ENCODE results near the gene SMIM8. TPM values are rescaled to one million over a fixed set of nuclear protein-coding genes. Genes with fewer than 3 reads are reported as not detected.
A peak's percentile ranks its signal among the peaks of the same experiment; 100 is the strongest.
"Not testable (repeated sequence)": the region's sequence is repeated elsewhere in the genome, so short reads cannot be mapped to it uniquely, and the experiment has no call there.

Gene SMIM8
- total and polyA plus RNA-seq, 4 donors = 2.6 to 23.2 (median 8.1) TPM

- Histone ChIP-seq H3K4me3 (no peak overlapping the region), H3K4me1 (ENCODE audit: control insufficient read depth in 5 of 5, insufficient read depth in 5 of 5, low read length in 5 of 5) (no peaks in the 10 kb centered on the region), H3K9ac (ENCODE audit: insufficient read depth in 1 of 2, low read length in 2 of 2) (no peak overlapping the region), H3K27ac (ENCODE audit: low read depth in 1 of 2, low read length in 1 of 2) (no peak overlapping the region), H3K27me3 (ENCODE audit: control insufficient read depth in 3 of 3, insufficient read depth in 3 of 3, low read length in 2 of 3) (no peaks in the 10 kb centered on the region), H3K36me3 (ENCODE audit: control insufficient read depth in 4 of 4, insufficient read depth in 4 of 4, low read length in 4 of 4) (no peaks in the 10 kb centered on the region), H3K9me3 (ENCODE audit: control insufficient read depth in 4 of 4, insufficient read depth in 3 of 4, low read length in 3 of 4) (no peaks in the 10 kb centered on the region)
- 80 to 86% methylated on average over 2 of the region's 2 CpGs for WGBS, 2 donors
- ATAC-seq (ENCODE audit: insufficient read depth, low FRiP score) (no peak), DNase-seq (peak in 2 of 3 donors; percentile 40 to 59)
- no peak for TF ChIP-seq CTCF (IDR thresholded peaks at IDR 0.05; ENCODE audit: control extremely low read depth, extremely low read depth)
Measured at GRCh38 chr6:87291883-87292282, 30.5 kb upstream of the SMIM8 start.

- H3K4me3 ChIP-seq = no peak overlapping the region
- H3K27me3 ChIP-seq (ENCODE audit: control insufficient read depth in 3 of 3, insufficient read depth in 3 of 3, low read length in 2 of 3) = no peaks in the 10 kb centered on the region
- DNase-seq (no peak), ATAC-seq (ENCODE audit: insufficient read depth, low FRiP score) (no peak)
- WGBS, 2 donors = 87% methylated on average over 4 of the region's 4 CpGs
- no peak overlapping the region for H3K9ac ChIP-seq (ENCODE audit: insufficient read depth in 1 of 2, low read length in 2 of 2)
- no peak overlapping the region for H3K27ac ChIP-seq (ENCODE audit: low read depth in 1 of 2, low read length in 1 of 2)
- H3K4me1 ChIP-seq (ENCODE audit: control insufficient read depth in 5 of 5, insufficient read depth in 5 of 5, low read length in 5 of 5) = no peaks in the 10 kb centered on the region
- no peak for TF ChIP-seq CTCF (IDR thresholded peaks at IDR 0.05; ENCODE audit: control extremely low read depth, extremely low read depth)
- H3K9me3 ChIP-seq (ENCODE audit: control insufficient read depth in 4 of 4, insufficient read depth in 3 of 4, low read length in 3 of 4) = no peaks in the 10 kb centered on the region
- no peaks in the 10 kb centered on the region for H3K36me3 ChIP-seq (ENCODE audit: control insufficient read depth in 4 of 4, insufficient read depth in 4 of 4, low read length in 4 of 4)
Measured at GRCh38 chr6:87293526-87293925, 28.9 kb upstream of the SMIM8 start.

GRCh38 chr6:87297119-87297518 lies 25.3 kb upstream of the SMIM8 start:
- no peak for TF ChIP-seq CTCF (IDR thresholded peaks at IDR 0.05; ENCODE audit: control extremely low read depth, extremely low read depth)
- WGBS, 2 donors = 53 to 57% methylated on average over 1 of the region's 1 CpG

GRCh38 chr6:87301277-87301676 lies 21.1 kb upstream of the SMIM8 start:
- H3K27me3 ChIP-seq (ENCODE audit: control insufficient read depth in 3 of 3, insufficient read depth in 3 of 3, low read length in 2 of 3); H3K9me3 ChIP-seq (ENCODE audit: control insufficient read depth in 4 of 4, insufficient read depth in 3 of 4, low read length in 3 of 4); H3K4me1 ChIP-seq (ENCODE audit: control insufficient read depth in 5 of 5, insufficient read depth in 5 of 5, low read length in 5 of 5); H3K36me3 ChIP-seq (ENCODE audit: control insufficient read depth in 4 of 4, insufficient read depth in 4 of 4, low read length in 4 of 4); DNase-seq; H3K27ac ChIP-seq (ENCODE audit: low read depth in 1 of 2, low read length in 1 of 2); ATAC-seq (ENCODE audit: insufficient read depth, low FRiP score); H3K9ac ChIP-seq (ENCODE audit: insufficient read depth in 1 of 2, low read length in 2 of 2); H3K4me3 ChIP-seq: not testable (repeated sequence)
- 83 to 87% methylated on average over 9 of the region's 9 CpGs for WGBS, 2 donors

More at GRCh38 chr6:87297119-87297518, 25.3 kb upstream of the SMIM8 start:
- no peaks in the 10 kb centered on the region for H3K36me3 ChIP-seq (ENCODE audit: control insufficient read depth in 4 of 4, insufficient read depth in 4 of 4, low read length in 4 of 4)
- H3K9ac ChIP-seq (ENCODE audit: insufficient read depth in 1 of 2, low read length in 2 of 2) = no peak overlapping the region
- no peaks in the 10 kb centered on the region for H3K9me3 ChIP-seq (ENCODE audit: control insufficient read depth in 4 of 4, insufficient read depth in 3 of 4, low read length in 3 of 4)
- no peaks in the 10 kb centered on the region for H3K4me1 ChIP-seq (ENCODE audit: control insufficient read depth in 5 of 5, insufficient read depth in 5 of 5, low read length in 5 of 5)
- H3K4me3 ChIP-seq = no peak overlapping the region
- DNase-seq (no peak), ATAC-seq (ENCODE audit: insufficient read depth, low FRiP score) (no peak)
- H3K27ac ChIP-seq (ENCODE audit: low read depth in 1 of 2, low read length in 1 of 2) = no peak overlapping the region
- no peaks in the 10 kb centered on the region for H3K27me3 ChIP-seq (ENCODE audit: control insufficient read depth in 3 of 3, insufficient read depth in 3 of 3, low read length in 2 of 3)

Measured in lung (tissue), 12 donors.